K562 (cell line): ENCODE measurements around the gene PBX1. TPM values are rescaled to one million over a fixed set of nuclear protein-coding genes. Genes with fewer than 3 reads are reported as not detected.

Experiments used
- CHD4 ChIP-seq: fragments of 200-600 bp; sonication (generic); IDR thresholded peaks from 3 replicates; pipeline ENCODE4 v1.6.1; 2012; ENCODE audit warnings: low read depth, mild to moderate bottlenecking, mixed read lengths, low read length, inconsistent platforms; ENCODE audit not compliant: insufficient read depth, insufficient replicate concordance, poor library complexity, severe bottlenecking
- DDX20 ChIP-seq: fragments of 450-650 bp; IDR thresholded peaks from 2 replicates; pipeline ENCODE4 v1.6.1; 2016; ENCODE audit warnings: missing genetic modification characterization, low read depth, mild to moderate bottlenecking, missing compliant biosample characterization, moderate library complexity
- DMBX1 ChIP-seq: fragments of 250-450 bp; sonication (Bioruptor Pico); IDR thresholded peaks from 2 replicates; pipeline ENCODE4 v1.8.0; 2022; ENCODE audit warnings: inconsistent platforms, mild to moderate bottlenecking, moderate library complexity, borderline replicate concordance
- FOSL1 ChIP-seq: fragments of 200-800 bp; sonication (Bioruptor generic); conservative IDR thresholded peaks from 2 replicates; pipeline ENCODE4 v1.6.1; 2016; ENCODE audit warnings: missing genetic modification characterization, missing compliant biosample characterization
- FOXA3 ChIP-seq, 2 experiments: fragments of 450-650 bp in 1 of 2; sonication (generic) in 1 of 2; formaldehyde crosslinking; IDR thresholded peaks in 1 of 2; conservative IDR thresholded peaks in 1 of 2; 2 replicates each; pipeline versions ENCODE4 v1.4.0 to v1.8.0; 2020 to 2022; ENCODE audit warnings: mild to moderate bottlenecking in 2 of 2, missing genetic modification reagents in 1 of 2
- HEY1 ChIP-seq: fragments of 250-450 bp; sonication (Bioruptor Pico); IDR thresholded peaks from 2 replicates; pipeline ENCODE4 v1.5.0; 2020; ENCODE audit warnings: mild to moderate bottlenecking, moderate library complexity, borderline replicate concordance
- HIVEP1 ChIP-seq: fragments of 250-450 bp; sonication (Bioruptor Pico); IDR thresholded peaks from 2 replicates; pipeline ENCODE4 v1.4.0; 2020; ENCODE audit warnings: mild to moderate bottlenecking
- HLTF ChIP-seq: fragments of 450-650 bp; IDR thresholded peaks from 2 replicates; pipeline ENCODE4 v1.6.1; 2016
- JUNB ChIP-seq: fragments of 450-650 bp; formaldehyde crosslinking; conservative IDR thresholded peaks from 2 replicates; pipeline ENCODE4 v1.4.0; 2020; ENCODE audit warnings: mild to moderate bottlenecking
- MED1 ChIP-seq: sonication (generic); formaldehyde crosslinking; IDR thresholded peaks from 2 replicates; pipeline ENCODE4 v1.8.1; 2023; ENCODE audit warnings: missing genetic modification reagents, borderline replicate concordance
- MXI1 ChIP-seq: IDR thresholded peaks from 2 replicates; pipeline ENCODE4 v1.6.1; 2011; ENCODE audit warnings: low read depth, mild to moderate bottlenecking, improper control_type of control experiment, low read length
- PCBP1 ChIP-seq: fragments of 200-400 bp; formaldehyde crosslinking; IDR thresholded peaks from 2 replicates; pipeline ENCODE4 v1.6.1; 2018; ENCODE audit warnings: mild to moderate bottlenecking, low read depth, low read length; ENCODE audit not compliant: poor library complexity, severe bottlenecking
- PRMT5 ChIP-seq: sonication (generic); formaldehyde crosslinking; IDR thresholded peaks from 2 replicates; pipeline ENCODE4 v1.5.0; 2020; ENCODE audit warnings: missing genetic modification reagents
- RCOR1 ChIP-seq, 2 experiments: IDR thresholded peaks; 2 replicates each; pipeline ENCODE4 v1.6.1; 2012; ENCODE audit warnings: low read depth in 2 of 2, low read length in 2 of 2, borderline replicate concordance in 1 of 2, improper control_type of control experiment in 1 of 2
- SNIP1 ChIP-seq: fragments of 450-650 bp; IDR thresholded peaks from 2 replicates; pipeline ENCODE4 v1.7.1; 2017; ENCODE audit warnings: low read depth, mild to moderate bottlenecking
- SRSF1 ChIP-seq: fragments of 200-400 bp; formaldehyde crosslinking; IDR thresholded peaks from 2 replicates; pipeline ENCODE4 v1.6.1; 2017; ENCODE audit warnings: mild to moderate bottlenecking, low read depth, low read length, moderate library complexity
- TEAD4 ChIP-seq, 2 experiments: sonication (generic) in 1 of 2; formaldehyde crosslinking in 1 of 2; IDR thresholded peaks; 2 replicates each; pipeline versions ENCODE4 v1.6.1 to v1.8.0; 2012 to 2022; ENCODE audit warnings: borderline replicate concordance in 1 of 2, inconsistent platforms in 1 of 2, low read length in 1 of 2, mild to moderate bottlenecking in 1 of 2, missing genetic modification reagents in 1 of 2
- THRAP3 ChIP-seq: fragments of 450-650 bp; IDR thresholded peaks from 2 replicates; pipeline ENCODE4 v1.6.1; 2016; ENCODE audit warnings: mild to moderate bottlenecking, inconsistent platforms, borderline replicate concordance
- USF2 ChIP-seq: sonication (generic); formaldehyde crosslinking; IDR thresholded peaks from 2 replicates; pipeline ENCODE4 v1.5.0; 2020; ENCODE audit warnings: missing genetic modification reagents
- XRCC3 ChIP-seq: fragments of 450-650 bp; IDR thresholded peaks from 2 replicates; pipeline ENCODE4 v1.6.1; 2017; ENCODE audit warnings: mild to moderate bottlenecking, moderate library complexity
- ZFP30 ChIP-seq: fragments of 250-450 bp; sonication (Bioruptor Pico); IDR thresholded peaks from 2 replicates; pipeline ENCODE4 v1.8.0; 2022; ENCODE audit warnings: moderate library complexity, mild to moderate bottlenecking, inconsistent platforms, borderline replicate concordance
- ZNF263 ChIP-seq: sonication (generic); formaldehyde crosslinking; IDR thresholded peaks from 2 replicates; pipeline ENCODE4 v1.8.0; 2022; ENCODE audit warnings: mild to moderate bottlenecking, missing genetic modification reagents, borderline replicate concordance
- ZNF347 ChIP-seq: fragments of 450-650 bp; formaldehyde crosslinking; IDR thresholded peaks from 2 replicates; pipeline ENCODE4 v1.4.0; 2020; ENCODE audit warnings: low read depth, mild to moderate bottlenecking, moderate library complexity
- ZNF584 ChIP-seq: fragments of 200-800 bp; sonication (Bioruptor generic); IDR thresholded peaks from 2 replicates; pipeline ENCODE4 v1.6.1; 2016; ENCODE audit warnings: low read depth, mild to moderate bottlenecking, missing genetic modification characterization, missing compliant biosample characterization
- polyA plus RNA-seq, 8 experiments: library from polyadenylated mRNA; depleted of rRNA in 4 of 8; stranded (reverse) in 5 of 8; unstranded in 3 of 8; fragments of >200 nt; fragmentation: Nextera tagmentation in 2 of 8; fragmentation: Illumina TruSeq in 1 of 8; extraction: Ambion mirVana in 2 of 8; extraction: Trizol in 1 of 8; gene quantifications; 2 replicates each; pipeline versions ENCODE4 v1.2.1 to v1.2.3, GENCODE V29; 2011 to 2014; ENCODE audit warnings: inconsistent platforms in 1 of 8, missing spikeins in 1 of 8
- total RNA-seq, 7 experiments: library from RNA; depleted of rRNA in 6 of 7; stranded (reverse); fragments of >200 nt in 6 of 7; fragmentation: Illumina TruSeq in 2 of 7; extraction: Trizol in 2 of 7; gene quantifications; 2 replicates each; pipeline versions ENCODE4 v1.2.1 to v1.2.3, GENCODE V29; 2011 to 2021; ENCODE audit warnings: low replicate concordance in 1 of 7
- TF ChIP-seq, protein P1 (sequence below), 2 experiments: fragments of 200-800 bp in 1 of 2; sonication (Bioruptor generic) in 1 of 2; sonication (generic) in 1 of 2; formaldehyde crosslinking in 1 of 2; IDR thresholded peaks in 1 of 2; conservative IDR thresholded peaks in 1 of 2; 2 replicates each; pipeline versions ENCODE4 v1.5.0 to v1.6.1; 2016 to 2020; ENCODE audit warnings: missing compliant biosample characterization in 1 of 2, missing genetic modification characterization in 1 of 2, missing genetic modification reagents in 1 of 2

Gene PBX1
- total and polyA plus RNA-seq, 9 of the 15 experiments (the other 6 are each of a cell fraction or from before 2014, with no cell fraction given) = 0.03 to 0.62 (median 0.17) TPM

DNA sequence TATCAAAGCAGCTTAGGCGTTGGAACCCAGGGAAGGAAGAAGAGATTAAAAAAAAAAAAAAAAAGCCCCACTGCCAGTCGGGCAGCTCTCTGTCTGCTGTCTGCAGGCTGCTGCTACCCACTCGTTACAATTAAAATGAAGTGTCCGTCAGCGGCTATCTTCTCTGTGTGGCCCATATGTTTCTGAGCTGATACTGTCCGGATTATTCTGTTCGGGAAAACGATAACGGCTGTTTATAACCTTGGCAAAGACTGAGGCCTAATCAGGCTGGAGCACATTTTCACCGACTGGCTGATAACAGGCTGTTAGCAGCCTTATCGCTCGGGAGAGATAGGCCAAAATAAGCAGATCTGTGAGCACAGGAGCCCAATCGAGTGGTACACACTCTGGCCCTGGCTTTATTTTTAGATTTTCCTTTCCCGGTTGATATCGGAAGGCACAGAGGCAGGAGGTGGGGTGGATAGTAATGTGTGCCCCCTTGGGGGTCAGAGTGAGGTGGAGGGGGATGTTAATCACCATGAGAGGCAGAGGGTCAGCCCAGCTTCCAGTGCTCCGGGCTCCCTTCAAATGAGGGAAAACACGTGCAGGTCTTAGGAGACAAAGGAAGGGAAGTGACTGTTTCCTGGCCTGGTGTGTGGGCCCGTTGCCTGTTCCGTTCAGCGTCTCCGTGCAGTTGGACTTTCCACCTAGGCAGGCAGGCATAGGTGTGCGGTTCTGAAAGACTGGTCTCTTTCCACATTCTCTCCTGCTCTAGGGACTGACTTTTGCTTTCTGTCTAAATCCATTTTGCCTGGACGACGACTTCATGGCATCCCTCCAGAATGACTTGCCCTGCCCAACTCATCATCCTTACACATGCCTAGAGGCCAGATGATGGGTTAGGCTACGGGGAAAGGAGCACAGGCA lies 153.4 kb downstream of the PBX1 start (continued):
- TF ChIP-seq PCBP1 (no peak), RCOR1 (IDR thresholded peaks at IDR 0.05; ENCODE audit: borderline replicate concordance in 1 of 2, low read depth in 2 of 2, low read length in 2 of 2) (peak; percentile 85 to 95; a peak in 3 of 4 replicates), TEAD4 (IDR thresholded peaks at IDR 0.05; ENCODE audit: low read length) (peak; percentile 100), TEAD4 (CRISPR knock-in tag; IDR thresholded peaks at IDR 0.05; ENCODE audit: borderline replicate concordance) (no peak), MED1 (no peak), DDX20 (tag) (peak; percentile 70; the same call in 1 of the 2 replicates), PRMT5 (no peak), ZNF584 (CRISPR knock-in tag) (peak; percentile 98), ZFP30 (CRISPR knock-in tag) (no peak), DMBX1 (CRISPR knock-in tag) (peak; percentile 97), FOXA3 (CRISPR knock-in tag; conservative IDR thresholded peaks at IDR 0.05 in 1 of 2, IDR thresholded peaks at IDR 0.05 in 1 of 2) (peak; percentile 57 to 60; a peak in 2 of 4 replicates), HEY1 (peak; percentile 84; the same call in 1 of the 2 replicates), USF2 (CRISPR knock-in tag) (no peak), SRSF1 (no peak), HLTF (peak; percentile 96), XRCC3 (no peak), MXI1 (peak; percentile 64; the same call in 1 of the 2 replicates), SNIP1 (no peak), CHD4 (no peak), HIVEP1 (CRISPR knock-in tag) (peak; percentile 67), ZNF347 (CRISPR knock-in tag) (no peak), FOSL1 (peak; percentile 79), JUNB (CRISPR knock-in tag) (no peak), THRAP3 (no peak), ZNF263 (CRISPR knock-in tag) (peak; percentile 14; the same call in 1 of the 2 replicates)
- TF ChIP-seq, protein P1, sequence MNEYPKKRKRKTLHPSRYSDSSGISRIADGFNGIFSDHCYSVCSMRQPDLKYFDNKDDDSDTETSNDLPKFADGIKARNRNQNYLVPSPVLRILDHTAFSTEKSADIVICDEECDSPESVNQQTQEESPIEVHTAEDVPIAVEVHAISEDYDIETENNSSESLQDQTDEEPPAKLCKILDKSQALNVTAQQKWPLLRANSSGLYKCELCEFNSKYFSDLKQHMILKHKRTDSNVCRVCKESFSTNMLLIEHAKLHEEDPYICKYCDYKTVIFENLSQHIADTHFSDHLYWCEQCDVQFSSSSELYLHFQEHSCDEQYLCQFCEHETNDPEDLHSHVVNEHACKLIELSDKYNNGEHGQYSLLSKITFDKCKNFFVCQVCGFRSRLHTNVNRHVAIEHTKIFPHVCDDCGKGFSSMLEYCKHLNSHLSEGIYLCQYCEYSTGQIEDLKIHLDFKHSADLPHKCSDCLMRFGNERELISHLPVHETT (CRISPR knock-in tag; conservative IDR thresholded peaks at IDR 0.05 in 1 of 2, IDR thresholded peaks at IDR 0.05 in 1 of 2) = peak in 1 of 2 experiments; percentile 77; a peak in 1 of 4 replicates
